Measurements from ENCODE around the gene HECTD4. TPM values are rescaled to one million over a fixed set of nuclear protein-coding genes. Genes with fewer than 3 reads are reported as not detected.

HECTD4 gene
- total and polyA plus RNA-seq, 9 of the 15 experiments (the other 6 are each of a cell fraction or from before 2014, with no cell fraction given): 3.5 to 33.3 (median 13.5) TPM

DNA sequence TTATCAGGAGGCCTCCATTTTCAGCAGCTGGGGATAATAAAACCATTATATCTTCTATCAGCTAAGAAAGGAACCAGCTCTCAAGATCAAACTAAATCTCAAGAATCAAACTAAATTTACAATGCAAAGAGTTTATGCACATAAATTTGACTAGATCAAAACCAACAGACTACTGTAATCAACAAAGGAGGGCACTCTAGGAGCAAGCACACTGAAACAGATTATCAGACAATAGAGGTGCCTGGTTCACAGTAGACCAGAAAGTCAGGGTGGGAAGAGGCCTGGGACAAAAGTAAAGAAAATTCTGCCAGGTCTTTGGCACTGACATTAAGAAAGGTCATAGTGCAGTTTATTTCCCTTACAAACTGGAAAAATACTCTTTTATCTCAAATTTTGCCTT lies 61.0 kb downstream of the HECTD4 start:
- in situ Hi-C loops (cut with MboI): no loop called here
- H4K20me1 ChIP-seq (replicated peaks; ENCODE audit: control insufficient read depth, insufficient read depth, low read length): no peaks in the 10 kb centered on the region
- ATAC-seq (no peak), DNase-seq (ENCODE audit: extremely low read depth in 1 of 4, low spot score in 3 of 4) (no peak), FAIRE-seq (no peak)
- no peak overlapping the region for H2AFZ ChIP-seq (ENCODE audit: low read depth, low read length)
- intact Hi-C loops (cut with micrococcal nuclease): no loop called here
- peaks cover 7% of the 10 kb centered on the region; the same call in 1 of the 3 replicates for H3K79me2 ChIP-seq (ENCODE audit: control insufficient read depth, insufficient read depth, low read length)
- H3K9me3 ChIP-seq (replicated peaks; ENCODE audit: control insufficient read depth, insufficient read depth, low read depth, low read length): no peaks in the 10 kb centered on the region
- no peak overlapping the region for H3K4me2 ChIP-seq (ENCODE audit: insufficient read depth, low read length)
- H3K9ac ChIP-seq (ENCODE audit: insufficient read depth in 1 of 2, low read depth in 2 of 2, low read length in 2 of 2): no peak overlapping the region
- peaks cover 14% of the 10 kb centered on the region for H3K36me3 ChIP-seq (ENCODE audit: control insufficient read depth, insufficient read depth, low read length)
- TF ChIP-seq, protein P1, sequence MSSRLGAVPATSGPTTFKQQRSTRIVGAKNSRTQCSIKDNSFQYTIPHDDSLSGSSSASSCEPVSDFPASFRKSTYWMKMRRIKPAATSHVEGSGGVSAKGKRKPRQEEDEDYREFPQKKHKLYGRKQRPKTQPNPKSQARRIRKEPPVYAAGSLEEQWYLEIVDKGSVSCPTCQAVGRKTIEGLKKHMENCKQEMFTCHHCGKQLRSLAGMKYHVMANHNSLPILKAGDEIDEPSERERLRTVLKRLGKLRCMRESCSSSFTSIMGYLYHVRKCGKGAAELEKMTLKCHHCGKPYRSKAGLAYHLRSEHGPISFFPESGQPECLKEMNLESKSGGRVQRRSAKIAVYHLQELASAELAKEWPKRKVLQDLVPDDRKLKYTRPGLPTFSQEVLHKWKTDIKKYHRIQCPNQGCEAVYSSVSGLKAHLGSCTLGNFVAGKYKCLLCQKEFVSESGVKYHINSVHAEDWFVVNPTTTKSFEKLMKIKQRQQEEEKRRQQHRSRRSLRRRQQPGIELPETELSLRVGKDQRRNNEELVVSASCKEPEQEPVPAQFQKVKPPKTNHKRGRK (tag; IDR thresholded peaks at IDR 0.05): no peak
- no peak for TF ChIP-seq ZBTB7A (IDR thresholded peaks at IDR 0.05; ENCODE audit: borderline replicate concordance, control insufficient read depth, low read depth, low read length)
- TF ChIP-seq CEBPG (CRISPR knock-in tag; IDR thresholded peaks at IDR 0.05): no peak
- no peak for TF ChIP-seq CEBPG (tag; conservative IDR thresholded peaks at IDR 0.05 in 1 of 2, IDR thresholded peaks at IDR 0.05 in 1 of 2)
- no peak for TF ChIP-seq CBX5 (IDR thresholded peaks at IDR 0.05; ENCODE audit: borderline replicate concordance, low read depth)
- TF ChIP-seq, protein P2, sequence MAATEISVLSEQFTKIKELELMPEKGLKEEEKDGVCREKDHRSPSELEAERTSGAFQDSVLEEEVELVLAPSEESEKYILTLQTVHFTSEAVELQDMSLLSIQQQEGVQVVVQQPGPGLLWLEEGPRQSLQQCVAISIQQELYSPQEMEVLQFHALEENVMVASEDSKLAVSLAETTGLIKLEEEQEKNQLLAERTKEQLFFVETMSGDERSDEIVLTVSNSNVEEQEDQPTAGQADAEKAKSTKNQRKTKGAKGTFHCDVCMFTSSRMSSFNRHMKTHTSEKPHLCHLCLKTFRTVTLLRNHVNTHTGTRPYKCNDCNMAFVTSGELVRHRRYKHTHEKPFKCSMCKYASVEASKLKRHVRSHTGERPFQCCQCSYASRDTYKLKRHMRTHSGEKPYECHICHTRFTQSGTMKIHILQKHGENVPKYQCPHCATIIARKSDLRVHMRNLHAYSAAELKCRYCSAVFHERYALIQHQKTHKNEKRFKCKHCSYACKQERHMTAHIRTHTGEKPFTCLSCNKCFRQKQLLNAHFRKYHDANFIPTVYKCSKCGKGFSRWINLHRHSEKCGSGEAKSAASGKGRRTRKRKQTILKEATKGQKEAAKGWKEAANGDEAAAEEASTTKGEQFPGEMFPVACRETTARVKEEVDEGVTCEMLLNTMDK (IDR thresholded peaks at IDR 0.05; ENCODE audit: borderline replicate concordance, insufficient read depth, low read depth, low read length, poor library complexity, severe bottlenecking): no peak
- no peak for TF ChIP-seq CC2D1A (IDR thresholded peaks at IDR 0.05)
- TF ChIP-seq FOSL1 (tag; conservative IDR thresholded peaks at IDR 0.05): no peak
- no peak for TF ChIP-seq ZNF644 (tag; IDR thresholded peaks at IDR 0.05; ENCODE audit: low read depth)
- TF ChIP-seq KDM4B (IDR thresholded peaks at IDR 0.05; ENCODE audit: borderline replicate concordance in 2 of 2, low read depth in 1 of 2): no peak
- TF ChIP-seq POLR3A (IDR thresholded peaks at IDR 0.05; ENCODE audit: borderline replicate concordance, extremely low read depth, insufficient read depth, insufficient read length): no peak
- no peak for TF ChIP-seq BRCA1 (IDR thresholded peaks at IDR 0.05)
- no peak for TF ChIP-seq BRCA1 (CRISPR knock-in tag; IDR thresholded peaks at IDR 0.05)
- no peak for TF ChIP-seq EZH2 (IDR thresholded peaks at IDR 0.05; ENCODE audit: borderline replicate concordance, low read depth, low read length)
- no peak for TF ChIP-seq CHD2 (IDR thresholded peaks at IDR 0.05; ENCODE audit: low read depth, low read length)
- no peak for TF ChIP-seq HDAC2 (IDR thresholded peaks at IDR 0.05)
- peaks cover 4 to 7% of the 10 kb centered on the region in 2 experiments; a peak in 3 of 5 replicates for H3K4me1 ChIP-seq (replicated peaks in 1 of 2; ENCODE audit: control insufficient read depth in 2 of 2, insufficient read depth in 2 of 2, low read length in 2 of 2)
- H3K27me3 ChIP-seq (ENCODE audit: control insufficient read depth in 2 of 2, insufficient read depth in 2 of 2, low read length in 2 of 2): no peaks in the 10 kb centered on the region
- CTCF ChIA-PET (ENCODE audit: low intra/inter-chr PET ratio): no interaction called here
- BruUV-seq (replicated peaks): no TSS peak
- no peak overlapping the region for H3K4me3 ChIP-seq
- POLR2A ChIA-PET: interaction anchor here (0.9 to 1.9 kb wide), 3 partner anchors 11 to 395 kb away, joined by 3 to 6 read pairs (median 6); no protein-coding TSS in a partner anchor
- H3K27ac ChIP-seq (ENCODE audit: extremely low read depth, low read depth, low read length): no peak overlapping the region
- H3K9me1 ChIP-seq (ENCODE audit: control insufficient read depth, insufficient read depth, low read length): no peaks in the 10 kb centered on the region

Data from K562 (cell line).